Cortex of kidney (tissue), 1 donor: ENCODE measurements around the gene PDGFC.

Source experiments
- DNase-seq: peaks from one replicate; lab custom pipeline; 2025; lab: John Stamatoyannopoulos, UW

PDGFC gene

DNA sequence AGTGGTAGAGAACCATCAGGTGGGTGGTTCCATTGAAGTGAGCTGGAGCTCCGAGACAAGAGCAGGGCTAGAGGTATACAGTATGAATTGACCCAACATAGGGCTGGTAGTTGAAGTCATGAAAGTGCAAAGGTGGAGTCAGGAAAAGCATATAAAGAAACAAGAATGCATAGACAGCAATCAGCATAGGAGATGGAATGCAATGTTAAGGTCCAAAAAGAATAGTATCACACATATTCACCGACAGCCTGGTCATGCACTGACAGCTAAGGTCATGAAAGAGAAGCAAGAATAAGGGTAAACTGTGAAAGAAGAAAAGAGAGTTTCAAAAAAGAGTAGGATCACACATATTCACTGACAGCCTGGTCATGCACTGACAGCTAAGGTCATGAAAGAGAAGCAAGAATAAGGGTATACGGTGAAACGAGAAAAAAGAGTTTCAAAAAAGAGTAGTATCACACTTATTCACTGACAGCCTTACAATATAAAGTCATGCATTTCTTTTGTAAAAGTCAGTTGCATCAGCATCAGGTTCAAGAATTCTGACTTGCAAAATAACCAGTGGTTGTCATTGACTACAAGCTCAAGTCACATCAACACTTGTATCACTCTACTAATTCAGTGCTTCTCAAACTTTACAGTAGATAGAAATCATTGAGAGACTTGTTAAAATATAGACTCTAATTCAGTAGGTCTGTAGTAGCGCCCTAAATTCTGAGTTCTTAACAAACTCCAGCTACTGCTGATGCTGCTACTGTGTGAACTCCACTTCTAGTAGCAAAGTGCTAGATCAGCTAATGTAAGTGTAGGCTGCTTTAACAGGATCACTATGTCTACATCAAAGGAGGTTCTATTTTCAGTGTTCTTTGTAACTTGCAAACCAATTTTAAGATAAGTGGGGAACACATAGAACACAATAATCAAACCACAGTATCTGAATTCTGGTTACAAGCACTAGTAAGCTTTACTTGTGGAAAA is 221.9 kb downstream of the PDGFC start:
- no peak for DNase-seq

DNA sequence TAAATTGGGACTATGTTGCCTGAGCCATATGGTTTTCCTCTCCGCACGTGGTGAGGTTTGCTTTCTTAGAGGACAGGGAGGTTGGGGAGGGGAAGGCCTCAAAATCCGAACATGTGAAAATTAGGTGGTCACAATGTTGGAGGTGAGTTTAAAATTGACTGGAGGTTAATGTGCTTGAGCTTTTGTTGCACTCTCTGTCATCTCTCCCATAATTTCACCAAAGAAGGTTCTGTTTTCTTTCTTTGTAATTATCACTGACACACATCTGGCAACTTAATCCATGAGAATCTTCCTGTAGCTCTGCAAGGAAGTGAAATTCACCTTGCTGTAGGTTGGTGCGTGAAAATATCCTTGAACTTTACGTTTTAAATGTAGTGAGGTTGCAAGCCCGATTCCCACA is 225.5 kb downstream of the PDGFC start:
- DNase-seq = no peak

- no peak for DNase-seq
Measured at GRCh38 chr4:156738766-156739165, 232.8 kb downstream of the PDGFC start.

DNA sequence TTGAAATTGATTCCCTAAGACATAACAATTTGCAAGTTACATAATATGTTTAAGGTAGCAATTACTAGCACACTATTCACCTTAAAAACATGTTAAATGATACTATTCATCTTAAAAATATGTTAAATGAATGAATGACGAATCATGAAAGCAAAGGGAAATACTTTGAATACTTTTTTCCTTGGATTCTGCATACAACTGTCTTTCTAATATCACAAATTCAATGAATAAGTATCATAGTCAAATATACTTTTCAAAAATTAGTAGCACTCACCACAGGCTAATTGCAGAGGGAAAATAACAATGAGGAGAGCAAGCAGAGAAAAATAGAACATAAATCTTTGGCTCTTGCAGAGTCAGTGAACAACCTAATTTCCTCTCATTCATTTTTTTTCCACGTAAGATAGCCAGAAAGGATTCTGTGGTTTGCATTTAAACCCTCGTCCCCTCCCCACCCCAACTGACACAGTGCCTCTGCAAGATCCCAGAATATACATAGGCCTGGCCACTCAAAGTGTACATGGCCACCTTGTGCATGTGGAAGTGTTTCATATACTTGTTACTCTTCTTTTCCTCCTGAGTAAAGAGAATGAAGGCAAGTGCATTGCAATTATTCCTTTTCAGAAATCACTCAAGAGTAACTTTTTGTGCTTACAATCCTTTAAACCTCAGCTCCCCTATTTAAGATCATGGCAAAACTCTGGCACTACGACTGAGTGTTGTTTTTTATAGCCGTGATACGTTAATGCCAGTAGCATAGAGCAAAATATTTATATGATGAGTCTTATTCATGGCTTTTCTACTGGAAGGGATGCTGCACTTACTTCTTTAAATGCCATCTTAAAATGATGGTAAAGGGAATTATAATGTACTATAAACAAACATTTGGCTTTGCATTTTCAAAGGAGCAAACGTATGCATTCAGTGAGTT is 236.4 kb downstream of the PDGFC start:
- DNase-seq = no peak

GRCh38 chr4:156733582-156733981 is 238.0 kb downstream of the PDGFC start:
- no peak for DNase-seq

DNA sequence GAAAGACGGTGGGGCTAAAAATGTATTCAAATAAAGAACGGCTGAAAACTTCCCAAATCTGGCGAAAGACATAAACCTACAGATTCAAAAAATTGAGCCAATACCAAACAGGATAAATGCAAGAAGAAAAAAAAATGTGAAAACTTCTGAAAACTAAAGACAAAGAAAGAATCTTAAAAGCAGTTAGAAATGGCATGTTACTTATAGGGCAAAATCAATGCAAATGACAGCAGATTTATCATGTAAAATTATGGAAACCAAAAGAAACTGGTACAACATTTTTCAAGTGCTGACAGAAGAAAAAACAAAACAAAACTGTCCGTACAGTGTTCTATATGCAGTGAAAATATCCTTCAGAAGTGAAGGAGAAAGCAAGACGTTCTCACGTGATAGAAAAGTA is 239.0 kb downstream of the PDGFC start:
- DNase-seq = no peak

DNA sequence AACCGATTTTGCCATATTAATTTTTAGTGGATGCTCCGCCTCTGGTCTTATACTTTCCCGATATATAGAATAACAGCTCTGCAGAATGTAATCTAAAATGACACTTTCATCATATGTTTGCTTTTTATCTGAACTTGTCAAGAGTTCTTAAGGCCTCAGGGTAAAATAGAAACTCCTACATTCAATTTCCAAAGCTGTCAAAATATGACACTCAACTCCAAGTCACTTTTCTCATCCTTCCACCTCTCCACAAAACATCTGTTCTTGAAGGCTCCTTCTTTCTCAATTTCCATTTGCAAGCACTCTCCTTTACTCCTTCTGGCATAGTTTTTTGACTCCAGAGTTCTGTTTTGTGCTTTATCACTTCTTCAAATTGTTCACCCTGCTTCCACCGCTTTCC is 242.2 kb downstream of the PDGFC start:
- no peak for DNase-seq

DNA sequence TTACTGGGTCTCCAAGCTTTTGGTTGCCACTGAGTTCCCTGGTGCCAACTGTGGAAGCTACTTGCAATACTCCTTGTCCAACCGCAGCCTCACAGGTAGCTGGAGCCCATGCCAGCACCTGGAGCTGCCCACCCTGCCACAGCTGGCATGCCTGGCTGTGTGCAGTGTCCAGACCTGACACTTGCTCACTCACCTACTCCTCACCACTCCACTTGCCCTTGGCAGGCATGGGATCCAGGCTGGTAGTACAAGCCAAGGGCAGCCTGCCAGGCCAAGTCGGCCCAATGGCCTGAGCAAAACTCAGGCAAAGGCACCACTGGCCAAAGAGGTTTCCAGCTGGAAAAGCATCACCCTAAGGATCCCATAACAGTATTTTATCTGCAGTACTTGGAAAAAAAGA is 246.3 kb downstream of the PDGFC start:
- no peak for DNase-seq

GRCh38 chr4:156723951-156724668 is 247.5 kb downstream of the PDGFC start:
- DNase-seq = no peak

DNA sequence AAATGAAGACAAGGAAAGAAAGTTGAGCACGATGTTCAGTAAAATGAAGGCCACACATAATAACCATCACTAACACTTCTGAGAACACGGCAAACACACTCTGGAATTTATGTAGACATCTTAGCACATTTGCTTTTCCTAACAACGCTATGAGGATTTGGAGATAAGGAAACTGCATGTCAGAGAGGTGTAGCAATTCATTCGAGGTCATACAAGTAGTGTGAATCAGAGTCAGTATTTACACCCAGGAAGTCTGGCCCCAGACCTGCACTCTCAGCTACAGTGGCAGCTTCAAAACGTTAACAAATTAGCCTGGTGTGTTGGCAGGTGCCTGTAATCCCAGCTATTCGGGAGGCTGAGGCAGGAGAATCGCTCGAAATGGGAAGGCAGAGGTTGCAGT is 253.4 kb downstream of the PDGFC start:
- DNase-seq = no peak

DNA sequence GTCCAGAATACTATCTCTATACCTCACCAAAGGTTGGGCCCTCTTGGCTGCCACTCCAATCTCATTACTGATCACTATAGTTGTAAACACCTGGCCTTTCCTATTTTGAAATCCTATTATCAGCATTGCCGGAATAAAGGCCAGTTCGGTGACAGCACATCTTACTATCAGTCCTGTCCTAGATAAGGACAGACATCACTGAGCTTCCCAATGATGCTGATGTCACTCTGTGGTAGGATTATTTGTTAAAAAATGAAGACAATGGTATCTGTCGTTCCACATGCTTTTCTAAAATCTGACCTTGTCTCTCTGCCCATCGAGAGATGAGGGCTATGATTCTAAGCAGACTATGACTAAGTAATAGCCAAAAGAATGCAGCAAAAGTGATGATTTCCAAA is 260.4 kb downstream of the PDGFC start:
- no peak for DNase-seq
